ENCODE measurements around the gene PACS2. TPM values are rescaled to one million over a fixed set of nuclear protein-coding genes. Genes with fewer than 3 reads are reported as not detected.
"Not testable (repeated sequence)": the region's sequence is repeated elsewhere in the genome, so short reads cannot be mapped to it uniquely, and the experiment has no call there.

PACS2 gene
- total RNA-seq, 2 donors from 2014 or later, result 55.0 to 59.7 TPM

DNA sequence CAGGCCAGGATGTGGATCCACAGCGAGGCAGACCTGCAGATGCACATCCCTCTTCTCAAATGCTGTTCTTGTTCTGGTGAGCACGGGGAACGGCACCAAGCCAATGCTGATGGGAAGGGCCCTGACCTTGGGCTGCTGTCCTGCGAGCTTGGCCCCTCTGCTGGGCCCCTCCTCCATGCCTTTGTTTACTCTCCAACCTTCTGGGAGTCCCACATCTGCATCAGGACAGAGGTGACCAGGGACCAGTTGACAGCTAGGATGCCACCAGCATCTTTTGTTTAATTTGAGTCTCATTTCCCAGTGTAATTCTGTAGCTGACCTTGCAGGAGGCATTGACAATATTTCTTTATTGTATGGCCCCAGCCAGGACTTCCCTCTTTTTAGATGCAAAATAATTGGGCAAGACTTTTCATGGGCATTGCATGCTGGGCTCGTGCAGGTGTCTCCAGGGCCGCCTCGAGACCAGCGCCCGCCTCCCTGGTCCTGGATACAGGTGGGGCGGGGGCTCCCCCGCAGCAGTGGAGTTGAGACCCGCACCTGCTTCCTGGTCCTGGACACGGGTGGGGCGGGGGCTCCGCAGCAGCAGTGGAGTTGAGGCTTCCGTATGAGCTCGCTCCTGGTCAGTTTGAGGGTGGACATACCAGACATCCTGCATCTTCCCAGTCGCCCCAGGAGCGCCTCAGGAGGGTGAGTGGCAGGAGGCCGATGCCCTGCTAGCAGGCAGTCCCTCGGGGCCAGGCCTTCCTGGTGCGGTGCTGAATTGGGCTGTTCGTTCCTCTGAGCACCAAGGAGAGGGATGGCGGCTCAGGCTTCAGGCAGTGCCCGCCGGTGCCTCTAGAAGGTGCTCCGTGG lies 11.4 kb downstream of the PACS2 start:
- DNase-seq (ENCODE audit: low spot score), result no peak
- Histone ChIP-seq H3K27me3 (no peaks in the 10 kb centered on the region), H3K9me3 (no peaks in the 10 kb centered on the region), H3K27ac (peak overlapping the region; percentile 78 to 79), H3K4me3 (no peak overlapping the region), H3K4me1 (peaks cover 0 to 84% of the 10 kb centered on the region in 2 donors), H3K36me3 (no peaks in the 10 kb centered on the region)
- TF ChIP-seq, protein P1, sequence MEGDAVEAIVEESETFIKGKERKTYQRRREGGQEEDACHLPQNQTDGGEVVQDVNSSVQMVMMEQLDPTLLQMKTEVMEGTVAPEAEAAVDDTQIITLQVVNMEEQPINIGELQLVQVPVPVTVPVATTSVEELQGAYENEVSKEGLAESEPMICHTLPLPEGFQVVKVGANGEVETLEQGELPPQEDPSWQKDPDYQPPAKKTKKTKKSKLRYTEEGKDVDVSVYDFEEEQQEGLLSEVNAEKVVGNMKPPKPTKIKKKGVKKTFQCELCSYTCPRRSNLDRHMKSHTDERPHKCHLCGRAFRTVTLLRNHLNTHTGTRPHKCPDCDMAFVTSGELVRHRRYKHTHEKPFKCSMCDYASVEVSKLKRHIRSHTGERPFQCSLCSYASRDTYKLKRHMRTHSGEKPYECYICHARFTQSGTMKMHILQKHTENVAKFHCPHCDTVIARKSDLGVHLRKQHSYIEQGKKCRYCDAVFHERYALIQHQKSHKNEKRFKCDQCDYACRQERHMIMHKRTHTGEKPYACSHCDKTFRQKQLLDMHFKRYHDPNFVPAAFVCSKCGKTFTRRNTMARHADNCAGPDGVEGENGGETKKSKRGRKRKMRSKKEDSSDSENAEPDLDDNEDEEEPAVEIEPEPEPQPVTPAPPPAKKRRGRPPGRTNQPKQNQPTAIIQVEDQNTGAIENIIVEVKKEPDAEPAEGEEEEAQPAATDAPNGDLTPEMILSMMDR (IDR thresholded peaks at IDR 0.05), result no peak

DNA sequence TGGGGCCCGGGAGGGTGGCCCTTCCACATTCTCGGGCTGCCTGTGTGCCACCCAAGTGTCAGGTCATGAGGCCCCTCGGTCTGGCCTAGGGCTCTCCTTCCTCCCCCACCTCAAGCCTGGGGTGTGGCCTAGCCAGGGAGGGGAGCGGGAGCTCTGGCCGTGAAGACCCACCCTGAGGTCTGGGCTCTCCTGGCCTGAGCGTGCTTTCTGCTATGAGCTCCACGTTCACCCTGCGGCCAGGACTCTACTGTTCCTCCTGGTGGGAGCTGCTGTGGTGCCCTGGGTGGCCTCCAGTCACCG lies 12.0 kb downstream of the PACS2 start:
- Histone ChIP-seq H3K27me3 (no peaks in the 10 kb centered on the region), H3K36me3 (no peaks in the 10 kb centered on the region), H3K27ac (peak overlapping the region; percentile 78 to 79), H3K4me3 (no peak overlapping the region), H3K4me1 (peaks cover 0 to 85% of the 10 kb centered on the region in 2 donors), H3K9me3 (no peaks in the 10 kb centered on the region)
- no peak for DNase-seq (ENCODE audit: low spot score)
- TF ChIP-seq, protein P1 (IDR thresholded peaks at IDR 0.05), result no peak

GRCh38 chr14:105326891-105327694 lies 12.5 kb downstream of the PACS2 start:
- no peaks in the 10 kb centered on the region for H3K27me3 ChIP-seq
- no peaks in the 10 kb centered on the region for H3K36me3 ChIP-seq
- H3K4me1 ChIP-seq, result peaks cover 0 to 87% of the 10 kb centered on the region in 2 donors
- TF ChIP-seq, protein P1 (IDR thresholded peaks at IDR 0.05), result no peak
- H3K27ac ChIP-seq, result peak overlapping the region; percentile 78 to 79
- H3K9me3 ChIP-seq, result no peaks in the 10 kb centered on the region
- peak overlapping the region in 1 of 2 donors; percentile 10 for H3K4me3 ChIP-seq
- DNase-seq (ENCODE audit: low spot score), result no peak

DNA sequence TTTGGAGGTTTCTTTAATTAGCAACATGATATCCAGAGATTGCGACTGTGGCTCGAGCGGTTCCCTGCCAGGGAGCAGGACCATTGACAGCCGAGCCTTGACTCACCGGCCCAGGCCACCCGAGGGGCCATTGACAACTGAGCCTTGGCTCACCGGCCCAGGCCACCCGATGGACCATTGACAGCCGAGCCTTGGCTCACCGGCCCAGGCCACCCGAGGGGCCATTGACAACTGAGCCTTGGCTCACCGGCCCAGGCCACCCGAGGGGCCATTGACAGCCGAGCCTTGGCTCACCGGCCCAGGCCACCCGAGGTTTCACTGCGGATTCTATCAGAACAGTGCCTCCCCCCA lies 13.1 kb downstream of the PACS2 start:
- H3K27me3 ChIP-seq; H3K36me3 ChIP-seq; H3K9me3 ChIP-seq; DNase-seq (ENCODE audit: low spot score); H3K4me3 ChIP-seq: not testable (repeated sequence)
- Histone ChIP-seq H3K27ac (peak overlapping the region; percentile 78 to 79), H3K4me1 (peaks cover 0 to 90% of the 10 kb centered on the region in 2 donors)

DNA sequence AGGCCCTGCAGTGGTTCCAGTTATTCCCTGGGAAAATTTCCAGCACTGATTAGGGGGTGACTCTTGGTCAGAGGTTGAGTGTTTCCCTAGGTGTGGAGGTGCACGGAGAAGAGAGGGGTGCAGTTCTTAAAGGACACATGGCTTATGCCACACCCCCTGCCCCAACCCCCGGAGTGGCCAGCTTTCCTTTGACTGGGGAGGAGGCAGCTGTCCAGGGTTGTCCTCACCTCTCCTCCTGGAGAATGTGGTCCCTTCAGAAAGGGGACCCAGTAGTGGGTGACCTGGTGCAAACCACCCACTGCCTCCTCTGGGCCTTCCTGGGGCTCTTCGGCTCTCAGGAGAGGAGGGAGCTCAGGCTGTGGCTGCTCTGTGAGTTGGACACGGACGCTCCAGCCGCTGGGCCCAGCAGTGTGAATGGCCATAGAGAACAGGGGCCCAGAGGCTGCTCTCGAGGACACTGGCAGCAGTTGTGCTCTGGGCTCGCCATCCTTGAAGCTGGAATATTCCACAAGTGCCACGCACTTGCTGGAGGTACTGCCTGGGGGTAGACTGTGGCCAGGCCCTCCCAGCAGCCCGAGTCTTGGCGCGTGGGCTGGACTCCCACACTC lies 13.6 kb downstream of the PACS2 start:
- no peak for DNase-seq (ENCODE audit: low spot score)

More for the DNA sequence above, 13.6 kb downstream of the PACS2 start:
- Histone ChIP-seq H3K36me3 (no peaks in the 10 kb centered on the region), H3K27me3 (no peaks in the 10 kb centered on the region), H3K9me3 (no peaks in the 10 kb centered on the region), H3K4me1 (peaks cover 0 to 90% of the 10 kb centered on the region in 2 donors), H3K4me3 (no peak overlapping the region), H3K27ac (peak overlapping the region; percentile 78 to 79)
- TF ChIP-seq, protein P1 (IDR thresholded peaks at IDR 0.05), result no peak
